NCI-H146 treated with DMSO at 0.1 percent for 48 hours (cell line): ENCODE results near the gene TNMD.

Experiments
- DNase-seq: peaks from one replicate; lab custom pipeline; 2025; ENCODE audit not compliant: unreplicated experiment; lab: John Stamatoyannopoulos, UW

The TNMD gene

GRCh38 chrX:100643956-100644860 lies 59.5 kb downstream of the TNMD start, which contains the start of gene SRPX2:
TSS of gene SRPX2 (plus strand) at chrX:100644199. CDS start at chrX:100646323, 2,124 bp downstream.
- DNase-seq: no peak

- DNase-seq: no peak
Observed at GRCh38 chrX:100645106-100645505, 60.4 kb downstream of the TNMD start.

- DNase-seq: no peak
Observed at GRCh38 chrX:100647095-100647494, 62.4 kb downstream of the TNMD start.

- DNase-seq: no peak
Observed at GRCh38 chrX:100647739-100648138, 63.0 kb downstream of the TNMD start.

- DNase-seq: peak; percentile 6
Observed at GRCh38 chrX:100648458-100649417, 64.0 kb downstream of the TNMD start.
